RWPE2 (cell line): ENCODE results near the gene TSEN15.
A peak's percentile ranks its signal among the peaks of the same experiment; 100 is the strongest.

Experiments used
- ATAC-seq: fragments of 200-7000 bp; cut with Tn5 transposase; 3 replicates; pipeline ENCODE4 v1.9.1; 2021; ENCODE audit warnings: low read depth
- DNase-seq: peaks from one replicate; pipeline ENCODE4 v3.0.0-alpha.2; 2020; ENCODE audit warnings: low spot score
- H3K27ac ChIP-seq: fragments of 450-650 bp; 2 replicates; pipeline ENCODE4 v1.5.1; 2017; ENCODE audit warnings: mild to moderate bottlenecking; ENCODE audit not compliant: poor library complexity, severe bottlenecking
- H3K27me3 ChIP-seq: fragments of 250-450 bp; sonication (Bioruptor Pico); 2 replicates; pipeline ENCODE4 v1.5.1; 2021; ENCODE audit warnings: mild to moderate bottlenecking, moderate library complexity; ENCODE audit not compliant: insufficient read depth, poor library complexity, severe bottlenecking
- H3K36me3 ChIP-seq: fragments of 250-450 bp; sonication (Bioruptor Pico); 2 replicates; pipeline ENCODE4 v1.5.1; 2020; ENCODE audit warnings: low read depth, mild to moderate bottlenecking, moderate library complexity
- H3K4me1 ChIP-seq: fragments of 250-450 bp; sonication (Bioruptor Pico); 2 replicates; pipeline ENCODE4 v1.5.1; 2021; ENCODE audit warnings: mild to moderate bottlenecking, moderate library complexity; ENCODE audit not compliant: insufficient read depth, poor library complexity, severe bottlenecking
- H3K4me3 ChIP-seq: fragments of 250-450 bp; sonication (Bioruptor Pico); 2 replicates; pipeline ENCODE4 v1.5.1; 2021; ENCODE audit warnings: mild to moderate bottlenecking, moderate library complexity; ENCODE audit not compliant: severe bottlenecking
- H3K9me3 ChIP-seq: fragments of 250-450 bp; sonication (Bioruptor Pico); 2 replicates; pipeline ENCODE4 v1.5.1; 2021; ENCODE audit warnings: mild to moderate bottlenecking, moderate library complexity; ENCODE audit not compliant: severe bottlenecking
- CTCF ChIP-seq: fragments of 450-650 bp; IDR thresholded peaks from one replicate; pipeline ENCODE4 v1.5.1; 2017; ENCODE audit warnings: mild to moderate bottlenecking, moderate library complexity; ENCODE audit not compliant: poor library complexity, severe bottlenecking

The TSEN15 gene

DNA sequence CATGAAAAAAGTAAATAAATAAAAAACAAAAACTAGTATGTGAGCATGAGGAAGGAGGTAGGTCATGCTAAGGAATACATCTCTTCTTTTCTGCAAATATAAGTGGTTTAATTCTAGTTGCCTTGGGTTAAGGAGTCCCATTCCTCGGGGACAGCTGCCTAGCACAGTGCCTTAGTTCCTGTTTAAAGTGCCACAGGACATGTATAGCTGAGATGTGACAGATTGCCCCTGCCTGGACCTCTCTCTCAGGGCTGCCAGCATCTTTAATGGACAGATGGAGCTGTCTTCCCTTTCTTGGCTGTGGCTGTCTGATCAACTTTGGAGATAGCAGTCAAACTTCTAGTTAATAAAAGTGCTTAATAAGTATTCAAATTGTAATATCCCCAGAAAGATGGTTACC is 50.0 kb downstream of the TSEN15 start:
- TF ChIP-seq CTCF, result no peak
- H3K27ac ChIP-seq, result no peak overlapping the region
- H3K4me3 ChIP-seq, result no peak overlapping the region
- no peaks in the 10 kb centered on the region for H3K4me1 ChIP-seq
- no peaks in the 10 kb centered on the region for H3K9me3 ChIP-seq
- H3K36me3 ChIP-seq, result no peaks in the 10 kb centered on the region
- no peaks in the 10 kb centered on the region for H3K27me3 ChIP-seq
- ATAC-seq, result no peak
- no peak for DNase-seq

DNA sequence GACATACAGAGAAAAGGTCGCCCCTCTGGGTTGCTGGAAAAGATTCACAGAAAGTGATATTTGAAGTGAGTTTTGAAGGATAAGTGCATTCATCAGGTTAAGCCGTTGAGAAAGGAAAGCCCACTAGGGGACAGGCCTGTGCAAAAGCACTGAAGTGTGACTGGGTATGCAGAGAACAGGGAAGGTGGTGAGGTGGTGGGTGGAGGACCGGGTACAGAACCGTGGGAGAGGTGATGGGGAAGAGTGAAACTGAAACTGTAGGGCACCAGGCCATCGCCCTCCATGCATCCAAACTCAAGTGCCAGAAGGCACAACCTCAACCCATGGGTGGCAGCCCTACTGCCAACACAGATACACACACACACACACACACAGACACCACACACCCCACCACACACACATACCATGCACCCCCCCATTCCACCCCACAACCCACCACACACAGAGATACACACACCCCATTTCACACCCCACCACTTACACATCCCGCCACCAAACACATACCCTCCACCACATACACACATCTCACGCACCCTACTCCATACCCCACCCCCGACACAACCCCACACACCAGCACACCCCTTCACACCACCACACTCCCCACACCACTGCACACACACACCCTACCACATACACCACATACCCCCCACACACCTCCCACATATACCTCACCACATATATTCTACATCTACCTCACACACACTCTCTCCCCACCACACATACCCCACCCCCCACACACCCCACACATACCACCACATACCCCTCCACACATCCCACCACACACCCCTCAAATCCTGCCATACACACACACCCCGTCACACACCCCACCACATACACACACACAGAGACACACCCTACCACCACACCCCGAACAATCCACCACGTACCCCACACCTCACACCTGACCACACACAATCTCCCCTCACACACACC is 59.0 kb downstream of the TSEN15 start:
- ATAC-seq (no peak), DNase-seq (no peak)
- peaks cover 3% of the 10 kb centered on the region for H3K4me1 ChIP-seq
- H3K9me3 ChIP-seq, result no peaks in the 10 kb centered on the region
- no peaks in the 10 kb centered on the region for H3K27me3 ChIP-seq
- no peak overlapping the region for H3K27ac ChIP-seq
- no peaks in the 10 kb centered on the region for H3K36me3 ChIP-seq
- TF ChIP-seq CTCF, result no peak
- no peak overlapping the region for H3K4me3 ChIP-seq

GRCh38 chr1:184112176-184112948 is 60.8 kb downstream of the TSEN15 start:
- H3K4me1 ChIP-seq, result peaks cover 3% of the 10 kb centered on the region
- no peak overlapping the region for H3K4me3 ChIP-seq
- no peaks in the 10 kb centered on the region for H3K27me3 ChIP-seq
- H3K9me3 ChIP-seq, result no peaks in the 10 kb centered on the region
- H3K27ac ChIP-seq, result no peak overlapping the region
- peak; percentile 56; the same call in 2 of the 3 replicates for ATAC-seq
- DNase-seq, result no peak
- no peaks in the 10 kb centered on the region for H3K36me3 ChIP-seq
- TF ChIP-seq CTCF, result no peak

GRCh38 chr1:184113251-184113650 is 61.7 kb downstream of the TSEN15 start:
- no peak for ATAC-seq
- no peaks in the 10 kb centered on the region for H3K27me3 ChIP-seq
- H3K4me1 ChIP-seq, result peaks cover 3% of the 10 kb centered on the region
- H3K4me3 ChIP-seq, result no peak overlapping the region
- no peaks in the 10 kb centered on the region for H3K36me3 ChIP-seq
- no peak for DNase-seq
- no peak for TF ChIP-seq CTCF
- no peak overlapping the region for H3K27ac ChIP-seq
- H3K9me3 ChIP-seq, result no peaks in the 10 kb centered on the region
